Left kidney (tissue), 8 donors: ENCODE data around the gene GTSE1. TPM values are rescaled to one million over a fixed set of nuclear protein-coding genes. Genes with fewer than 3 reads are reported as not detected.
A peak's percentile ranks its signal among the peaks of the same experiment; 100 is the strongest.
"Not testable (repeated sequence)": the region's sequence is repeated elsewhere in the genome, so short reads cannot be mapped to it uniquely, and the experiment has no call there.

Experiments
- DNase-seq: peaks from one replicate; pipeline ENCODE4 v3.0.0-alpha.2; 2013
- long read RNA-seq, 8 donors: transcript quantifications; one replicate each; lab custom pipeline, GENCODE V29; 2026
- polyA plus RNA-seq: library from polyadenylated mRNA; unstranded; fragments of 120-200 nt; gene quantifications from one replicate; pipeline ENCODE4 v1.2.1, GENCODE V29; 2013; ENCODE audit not compliant: insufficient read length

GTSE1 gene
- polyA plus RNA-seq: 25.2 TPM
- long read RNA-seq, donor 1: 0 reads
- long read RNA-seq, donor 2, partial matches to known transcripts: 0 of 3 reads
- long read RNA-seq, donor 2, other reads (novel, unspliced or antisense): 0 of 3 reads
- long read RNA-seq, donor 3, partial matches to known transcripts: 0 of 2 reads
- long read RNA-seq, donor 3, other reads (novel, unspliced or antisense): 0 of 2 reads
- long read RNA-seq, donor 4, partial matches to known transcripts: 0 of 2 reads
- long read RNA-seq, donor 4, other reads (novel, unspliced or antisense): 0 of 2 reads
- long read RNA-seq, donor 5, partial matches to known transcripts: 0 of 3 reads
- long read RNA-seq, donor 5, other reads (novel, unspliced or antisense): 0 of 3 reads
- long read RNA-seq, donor 6, partial matches to known transcripts: 5 of 7 reads
- long read RNA-seq, donor 6, other reads (novel, unspliced or antisense): 0 of 7 reads
- long read RNA-seq, donor 7, partial matches to known transcripts: 9 of 15 reads
- long read RNA-seq, donor 7, other reads (novel, unspliced or antisense): 0 of 15 reads
- long read RNA-seq, donor 8, partial matches to known transcripts: 0 of 1 reads
- long read RNA-seq, donor 8, other reads (novel, unspliced or antisense): 0 of 1 reads

- DNase-seq: peak; percentile 98
These were observed at the start of gene GTSE1 for GRCh38 chr22:46296257-46297150. TSS of gene GTSE1 (plus strand) at chr22:46296870. CDS start at chr22:46297401, 531 bp downstream.

DNA sequence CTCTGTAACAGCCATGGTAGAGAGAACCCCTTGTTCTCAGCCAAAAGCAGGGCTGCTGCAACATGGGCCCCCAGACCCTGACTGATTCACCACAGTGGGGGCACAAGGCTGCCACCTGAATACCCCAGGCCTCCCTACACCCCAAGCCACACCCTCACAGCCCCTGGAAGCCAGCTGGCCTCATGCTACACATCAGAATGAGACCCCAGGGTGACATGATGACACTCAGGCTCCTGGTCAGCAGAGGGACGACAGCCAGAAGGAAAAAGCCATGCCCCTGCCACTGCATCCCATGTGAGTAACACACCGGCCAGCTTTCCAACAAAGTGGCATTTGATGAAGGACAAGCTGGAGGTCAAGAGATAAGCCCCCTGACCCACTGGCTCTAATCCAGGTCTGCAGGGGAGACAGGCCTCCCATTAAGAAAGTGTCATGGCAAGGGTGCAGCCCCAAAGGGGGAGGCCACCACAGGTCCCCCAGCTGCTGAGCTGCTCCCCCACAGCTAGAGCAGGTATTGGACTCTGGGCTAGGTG is 49.2 kb upstream of the GTSE1 start:
- no peak for DNase-seq

DNA sequence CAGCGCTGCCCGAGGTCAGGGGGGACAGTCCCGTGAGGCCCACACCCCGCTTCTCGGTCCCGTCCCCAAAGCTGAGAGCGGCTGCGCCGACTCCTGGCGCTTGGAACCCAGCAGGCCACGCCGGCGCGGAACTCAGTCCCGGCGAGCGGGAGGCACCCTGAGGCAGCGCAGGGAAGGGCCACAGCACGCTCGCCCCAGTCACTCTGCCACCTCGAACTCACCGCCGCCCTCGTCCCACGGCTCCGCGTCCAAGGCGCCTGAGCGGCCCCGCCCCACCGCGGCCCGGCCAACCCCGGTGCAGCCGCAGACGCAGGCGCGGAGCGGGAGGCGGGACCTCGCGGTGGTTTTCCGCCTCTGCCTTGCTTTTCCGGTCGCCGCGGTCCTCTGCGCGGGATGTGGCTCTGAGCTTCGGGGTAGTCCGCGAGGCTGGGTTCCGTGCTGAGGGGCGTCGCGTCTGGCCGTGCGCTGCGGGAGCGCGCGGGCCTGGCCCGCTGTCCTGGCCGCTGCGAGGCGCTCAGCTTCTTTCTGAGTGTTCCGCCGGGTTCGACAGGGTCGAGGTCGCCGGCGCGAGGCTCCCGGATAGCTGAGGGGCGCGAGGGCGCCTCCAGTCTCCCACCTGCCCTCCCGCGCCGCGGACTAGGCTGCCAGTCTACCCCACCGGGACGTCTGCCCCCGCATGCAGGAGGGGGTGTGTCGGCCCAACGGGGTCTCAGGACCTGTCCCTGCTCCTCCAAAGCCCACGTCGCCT is 46.5 kb upstream of the GTSE1 start, which contains the start of gene CDPF1:
Gene CDPF1 (minus strand): TSS at position 259 of the 748 bp plus-strand sequence. CDS start 2,009 bp downstream, outside the sequence.
- peak; percentile 85 for DNase-seq

DNA sequence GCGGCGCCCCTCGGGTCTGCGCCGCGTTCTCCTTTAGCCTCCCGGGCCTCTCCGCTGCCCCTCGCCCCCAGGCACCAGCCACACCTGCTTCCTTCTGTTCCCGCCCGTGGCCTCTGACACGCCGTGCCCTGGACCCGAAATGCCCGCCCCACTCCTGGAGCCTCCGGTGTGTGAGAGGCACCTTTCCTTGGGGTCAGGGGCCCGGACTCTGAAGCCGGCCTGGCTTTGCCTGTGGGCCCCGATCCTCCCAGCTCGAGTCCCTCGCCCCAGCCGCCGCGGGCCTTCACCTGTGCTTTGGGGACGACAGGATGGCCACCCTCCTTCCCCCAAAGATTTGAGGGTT is 45.9 kb upstream of the GTSE1 start:
- no peak for DNase-seq

GRCh38 chr22:46251266-46251665 is 45.4 kb upstream of the GTSE1 start:
- no peak for DNase-seq

DNA sequence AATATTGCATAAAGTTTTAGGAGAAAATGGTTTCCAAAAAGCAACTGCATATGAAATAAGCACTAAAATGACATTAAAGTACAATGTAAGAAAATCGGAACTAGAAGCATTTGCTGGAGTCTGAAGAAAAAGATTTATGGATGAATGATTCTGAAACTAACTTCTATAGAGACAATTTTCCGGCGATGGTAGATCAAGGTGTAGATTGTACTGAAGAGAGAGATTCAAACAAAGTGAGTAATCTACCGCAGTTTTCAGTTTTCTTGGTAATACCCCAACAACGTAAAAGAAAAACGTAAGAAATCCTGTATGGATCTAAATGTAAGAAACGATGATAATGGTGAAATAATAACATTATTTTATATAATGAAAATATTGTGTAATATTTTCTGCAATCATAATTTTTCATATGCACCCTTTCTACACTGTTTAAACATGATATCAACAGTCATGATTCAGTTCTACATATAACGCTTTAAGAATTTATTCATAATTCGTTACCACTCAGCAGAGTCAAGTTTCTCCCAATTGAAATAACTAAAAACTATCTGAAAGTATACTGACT is 44.8 kb upstream of the GTSE1 start:
- no peak for DNase-seq

GRCh38 chr22:46256358-46256958 is 40.2 kb upstream of the GTSE1 start:
- no peak for DNase-seq

- no peak for DNase-seq
These were observed 37.3 kb upstream of the GTSE1 start for GRCh38 chr22:46259374-46259773.

- no peak for DNase-seq
These were observed 36.6 kb upstream of the GTSE1 start for GRCh38 chr22:46260038-46260437.

DNA sequence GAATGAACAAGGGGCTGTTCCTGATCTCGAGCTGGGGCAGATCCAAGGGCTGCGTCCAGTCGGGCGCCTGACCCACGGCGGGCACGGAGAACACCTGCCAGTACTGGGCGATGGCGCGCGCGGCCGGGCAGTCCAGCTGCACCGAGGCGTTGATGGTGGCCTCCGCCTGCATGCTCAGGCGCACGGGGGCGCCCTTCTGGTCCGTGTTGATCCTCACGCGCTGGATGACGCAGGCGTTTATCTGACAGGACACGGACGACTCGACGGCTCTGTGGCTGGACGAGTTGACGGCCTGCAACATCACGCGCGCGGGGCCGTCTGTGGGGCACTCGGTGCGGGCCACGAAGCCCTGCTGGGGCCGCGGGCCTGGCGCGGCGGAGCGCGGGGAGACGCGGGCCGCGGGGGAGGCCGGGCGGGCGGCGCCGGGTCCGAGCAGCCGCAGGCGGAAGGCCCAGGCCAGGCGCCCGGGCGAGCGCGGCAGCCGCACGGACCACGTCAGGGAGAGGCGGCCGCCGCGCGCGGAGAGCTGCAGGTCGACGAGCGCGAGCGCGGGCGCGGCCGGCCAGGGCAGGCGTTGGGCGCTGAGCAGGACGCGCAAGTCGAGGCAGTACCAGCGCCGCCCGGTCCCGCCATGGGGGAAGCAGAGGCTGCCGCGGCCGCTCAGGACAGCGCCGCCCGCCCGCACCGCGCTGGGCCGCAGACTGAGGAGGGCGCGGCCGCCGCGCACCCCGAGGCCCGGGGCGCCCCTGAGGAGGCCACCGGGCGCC is 34.0 kb upstream of the GTSE1 start:
- no peak for DNase-seq

- DNase-seq: no peak
These were observed 33.5 kb upstream of the GTSE1 start, which contains the start of gene PKDREJ for GRCh38 chr22:46263216-46263590. TSS of gene PKDREJ (minus strand) at chr22:46263343. CDS start at chr22:46263322, 21 bp downstream.

DNA sequence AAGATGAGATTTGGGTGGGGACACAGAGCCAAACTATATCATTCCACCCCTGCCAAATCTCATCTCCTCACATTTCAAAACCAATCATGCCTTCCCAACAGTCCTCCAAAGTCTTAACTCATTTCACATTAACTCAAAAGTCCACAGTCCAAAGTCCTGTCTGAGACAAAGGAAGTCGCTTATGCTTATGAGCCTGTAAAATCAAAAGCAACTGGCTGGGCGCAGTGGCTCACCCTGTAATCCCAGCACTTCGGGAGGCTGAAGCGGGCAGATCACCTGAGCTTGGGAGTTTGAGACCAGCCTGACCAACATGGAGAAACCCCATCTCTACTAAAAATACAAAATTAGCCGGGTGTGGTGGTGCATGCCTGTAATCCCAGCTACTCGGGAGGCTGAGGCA is 32.1 kb upstream of the GTSE1 start:
- DNase-seq: not testable (repeated sequence)

DNA sequence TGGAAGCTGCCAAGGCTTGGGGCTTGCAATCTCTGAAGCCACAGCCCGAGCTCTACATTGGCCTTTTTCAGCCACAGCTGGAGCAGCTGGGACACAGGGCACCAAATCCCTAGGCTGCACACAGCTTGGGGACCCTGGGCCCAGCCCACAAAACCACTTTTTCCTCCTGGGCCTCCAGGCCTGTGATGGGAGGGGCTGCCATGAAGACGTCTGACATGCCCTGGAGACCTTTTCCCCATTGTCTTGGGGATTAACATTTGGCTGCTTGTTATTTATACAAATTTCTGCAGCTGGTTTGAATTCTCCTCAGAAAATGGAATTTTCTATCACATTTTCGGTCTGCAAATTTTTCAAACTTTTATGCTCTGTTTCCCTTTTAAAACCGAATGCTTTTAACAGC is 31.0 kb upstream of the GTSE1 start:
- not testable (repeated sequence) for DNase-seq

DNA sequence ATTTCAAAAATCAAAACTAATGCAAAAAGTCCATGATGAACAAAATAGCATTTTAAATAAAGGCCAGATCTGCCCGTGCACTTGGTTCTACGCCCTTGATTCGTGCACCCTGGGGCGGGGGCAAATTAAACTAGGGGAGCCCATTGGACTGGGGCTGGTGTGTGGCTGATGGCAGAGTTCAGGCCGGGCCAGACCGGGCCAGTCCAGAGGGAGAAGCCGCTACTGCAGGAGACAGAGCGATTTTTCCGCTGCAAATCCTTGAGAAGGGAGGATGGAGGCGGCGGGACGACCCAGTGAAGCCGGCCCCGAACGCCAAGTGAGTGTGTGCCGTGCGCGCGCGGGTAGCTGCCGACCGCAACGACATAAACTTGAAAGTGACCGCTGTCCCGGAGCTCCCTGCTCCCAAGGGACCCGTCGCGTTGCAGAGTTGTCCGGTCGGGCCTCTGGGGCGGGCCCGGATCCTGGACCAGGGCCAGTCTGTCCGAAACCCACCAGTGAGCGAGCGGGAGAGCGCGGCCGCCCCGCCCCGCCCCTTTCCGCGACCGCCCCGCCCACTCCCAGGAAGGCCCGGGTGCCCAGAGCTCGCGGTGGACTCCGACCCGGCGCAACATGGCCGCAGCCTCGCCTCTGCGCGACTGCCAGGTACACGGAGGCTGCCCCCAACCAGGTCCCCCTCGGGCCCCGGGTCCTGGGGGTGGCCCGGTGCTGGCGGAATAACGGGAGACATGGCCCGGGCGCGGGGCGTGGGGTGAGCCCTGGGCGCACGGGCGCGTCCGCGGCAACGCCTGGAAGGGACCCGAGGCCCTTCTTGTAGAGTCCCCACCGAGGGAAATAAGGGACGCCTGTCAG is 29.0 kb upstream of the GTSE1 start, which contains the start of gene TTC38:
Gene TTC38 (plus strand): TSS at position 578 of the 849 bp plus-strand sequence. CDS start 32 bp downstream, at position 610.
- peak; percentile 81 for DNase-seq

DNA sequence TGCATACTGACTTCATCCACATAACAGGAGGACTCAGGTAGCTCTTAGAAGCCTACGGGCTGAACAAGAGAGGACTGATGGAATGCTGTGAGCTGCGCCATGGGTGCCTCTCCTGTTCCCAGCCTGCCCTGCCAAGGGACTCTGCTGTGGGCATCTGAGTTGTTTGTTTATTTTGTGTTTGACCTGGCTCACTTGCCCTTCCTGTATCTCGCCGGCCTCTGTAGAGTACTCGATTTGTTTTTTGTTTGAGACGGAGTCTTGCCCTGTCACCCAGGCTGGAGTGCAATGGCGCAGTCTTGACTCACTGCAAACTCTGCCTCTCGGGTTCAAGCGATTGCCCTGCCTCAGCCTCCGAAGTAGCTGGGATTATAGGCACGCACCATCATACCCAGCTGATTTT is 27.1 kb upstream of the GTSE1 start:
- no peak for DNase-seq

DNA sequence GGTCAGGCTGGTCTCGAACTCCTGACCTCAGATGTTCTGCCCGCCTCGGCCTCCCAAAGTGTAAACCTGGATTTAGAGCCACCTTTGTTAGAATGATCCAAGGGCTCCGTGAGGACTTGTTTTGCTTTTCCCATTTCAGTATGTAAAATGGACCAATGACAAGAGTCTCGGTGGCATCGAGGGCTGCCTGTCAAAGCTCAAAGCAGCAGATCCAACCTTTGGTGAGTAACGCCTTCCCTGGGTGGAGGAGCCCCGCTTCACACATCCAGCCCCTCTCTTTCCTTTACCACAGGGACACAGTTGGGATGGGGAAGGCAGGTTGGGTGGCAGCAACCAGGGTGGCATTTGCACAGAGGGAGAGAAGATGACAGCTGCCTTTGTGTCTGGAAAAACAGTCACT is 24.5 kb upstream of the GTSE1 start:
- no peak for DNase-seq

GRCh38 chr22:46272762-46273431 is 23.8 kb upstream of the GTSE1 start:
- no peak for DNase-seq
